ENCODE results near the gene DHRS2.

The DHRS2 gene

GRCh38 chr14:23617539-23617938, 18.6 kb upstream of the DHRS2 start:
- ATAC-seq (replicated peaks; ENCODE audit: extremely low read depth, poor library complexity, severe bottlenecking) (no peak), DNase-seq (ENCODE audit: low spot score in 2 of 2) (no peak)
- no peak overlapping the region for H3K27ac Mint-ChIP-seq (ENCODE audit: low read depth)
- H3K9me3 Mint-ChIP-seq, result no peaks in the 10 kb centered on the region
- H3K27me3 Mint-ChIP-seq, result peaks cover 32% of the 10 kb centered on the region
- no peaks in the 10 kb centered on the region for H3K4me1 Mint-ChIP-seq
- no peaks in the 10 kb centered on the region for H3K36me3 Mint-ChIP-seq (ENCODE audit: insufficient read depth)
- no peak overlapping the region for H3K4me3 Mint-ChIP-seq

GRCh38 chr14:23618415-23618988, 17.7 kb upstream of the DHRS2 start:
- no peak for DNase-seq (ENCODE audit: low spot score in 2 of 2)
- Mint-ChIP-seq H3K4me3 (no peak overlapping the region), H3K27ac (ENCODE audit: low read depth) (no peak overlapping the region), H3K36me3 (ENCODE audit: insufficient read depth) (no peaks in the 10 kb centered on the region), H3K9me3 (no peaks in the 10 kb centered on the region), H3K27me3 (peaks cover 42% of the 10 kb centered on the region), H3K4me1 (no peaks in the 10 kb centered on the region)
- ATAC-seq (replicated peaks; ENCODE audit: extremely low read depth, poor library complexity, severe bottlenecking), result no peak

- ATAC-seq (replicated peaks; ENCODE audit: extremely low read depth, poor library complexity, severe bottlenecking) (no peak), DNase-seq (ENCODE audit: low spot score in 2 of 2) (no peak)
- no peaks in the 10 kb centered on the region for H3K4me1 Mint-ChIP-seq
- H3K4me3 Mint-ChIP-seq, result no peak overlapping the region
- H3K27me3 Mint-ChIP-seq, result peaks cover 32% of the 10 kb centered on the region
- no peak overlapping the region for H3K27ac Mint-ChIP-seq (ENCODE audit: low read depth)
- no peaks in the 10 kb centered on the region for H3K9me3 Mint-ChIP-seq
- H3K36me3 Mint-ChIP-seq (ENCODE audit: insufficient read depth), result no peaks in the 10 kb centered on the region
Measured at GRCh38 chr14:23620177-23620702, 15.9 kb upstream of the DHRS2 start.

GRCh38 chr14:23621204-23621931, 14.8 kb upstream of the DHRS2 start:
- Mint-ChIP-seq H3K27me3 (peaks cover 32% of the 10 kb centered on the region), H3K4me3 (no peak overlapping the region), H3K36me3 (ENCODE audit: insufficient read depth) (no peaks in the 10 kb centered on the region), H3K4me1 (no peaks in the 10 kb centered on the region), H3K9me3 (no peaks in the 10 kb centered on the region), H3K27ac (ENCODE audit: low read depth) (no peak overlapping the region)
- no peak for DNase-seq (ENCODE audit: low spot score in 2 of 2)
- ATAC-seq (replicated peaks; ENCODE audit: extremely low read depth, poor library complexity, severe bottlenecking), result no peak

GRCh38 chr14:23621932-23622730, 14.0 kb upstream of the DHRS2 start:
- Mint-ChIP-seq H3K27ac (ENCODE audit: low read depth) (no peak overlapping the region), H3K4me1 (no peaks in the 10 kb centered on the region), H3K27me3 (peaks cover 40% of the 10 kb centered on the region), H3K9me3 (no peaks in the 10 kb centered on the region), H3K4me3 (no peak overlapping the region), H3K36me3 (ENCODE audit: insufficient read depth) (no peaks in the 10 kb centered on the region)
- ATAC-seq (replicated peaks; ENCODE audit: extremely low read depth, poor library complexity, severe bottlenecking) (no peak), DNase-seq (ENCODE audit: low spot score in 2 of 2) (no peak)

- no peak for ATAC-seq (replicated peaks; ENCODE audit: extremely low read depth, poor library complexity, severe bottlenecking)
- DNase-seq (ENCODE audit: low spot score in 2 of 2), result no peak
- H3K36me3 Mint-ChIP-seq (ENCODE audit: insufficient read depth), result no peaks in the 10 kb centered on the region
- no peaks in the 10 kb centered on the region for H3K4me1 Mint-ChIP-seq
- no peak overlapping the region for H3K27ac Mint-ChIP-seq (ENCODE audit: low read depth)
- no peaks in the 10 kb centered on the region for H3K9me3 Mint-ChIP-seq
- no peak overlapping the region for H3K4me3 Mint-ChIP-seq
- peaks cover 47% of the 10 kb centered on the region for H3K27me3 Mint-ChIP-seq
Measured at GRCh38 chr14:23622990-23623389, 13.2 kb upstream of the DHRS2 start.

- H3K27ac Mint-ChIP-seq (ENCODE audit: low read depth), result no peak overlapping the region
- no peaks in the 10 kb centered on the region for H3K9me3 Mint-ChIP-seq
- no peaks in the 10 kb centered on the region for H3K36me3 Mint-ChIP-seq (ENCODE audit: insufficient read depth)
- peaks cover 42% of the 10 kb centered on the region for H3K27me3 Mint-ChIP-seq
- DNase-seq (ENCODE audit: low spot score in 2 of 2) (no peak), ATAC-seq (replicated peaks; ENCODE audit: extremely low read depth, poor library complexity, severe bottlenecking) (no peak)
- no peaks in the 10 kb centered on the region for H3K4me1 Mint-ChIP-seq
- H3K4me3 Mint-ChIP-seq, result no peak overlapping the region
Measured at GRCh38 chr14:23623962-23624361, 12.2 kb upstream of the DHRS2 start.

GRCh38 chr14:23624830-23625404, 11.2 kb upstream of the DHRS2 start:
- Mint-ChIP-seq H3K27me3 (peaks cover 42% of the 10 kb centered on the region), H3K9me3 (no peaks in the 10 kb centered on the region), H3K4me1 (no peaks in the 10 kb centered on the region), H3K36me3 (ENCODE audit: insufficient read depth) (no peaks in the 10 kb centered on the region), H3K27ac (ENCODE audit: low read depth) (no peak overlapping the region), H3K4me3 (no peak overlapping the region)
- ATAC-seq (replicated peaks; ENCODE audit: extremely low read depth, poor library complexity, severe bottlenecking), result no peak
- DNase-seq (ENCODE audit: low spot score in 2 of 2), result no peak

GRCh38 chr14:23626946-23627345, 9.2 kb upstream of the DHRS2 start:
- peaks cover 31% of the 10 kb centered on the region for H3K27me3 Mint-ChIP-seq
- ATAC-seq (replicated peaks; ENCODE audit: extremely low read depth, poor library complexity, severe bottlenecking), result no peak
- no peak overlapping the region for H3K4me3 Mint-ChIP-seq
- no peak for DNase-seq (ENCODE audit: low spot score in 2 of 2)
- peaks cover under 1% of the 10 kb centered on the region for H3K4me1 Mint-ChIP-seq
- H3K27ac Mint-ChIP-seq (ENCODE audit: low read depth), result no peak overlapping the region
- H3K9me3 Mint-ChIP-seq, result no peaks in the 10 kb centered on the region
- H3K36me3 Mint-ChIP-seq (ENCODE audit: insufficient read depth), result no peaks in the 10 kb centered on the region

- no peak for DNase-seq (ENCODE audit: low spot score in 2 of 2)
- no peak overlapping the region for H3K4me3 Mint-ChIP-seq
- H3K36me3 Mint-ChIP-seq (ENCODE audit: insufficient read depth), result no peaks in the 10 kb centered on the region
- H3K27me3 Mint-ChIP-seq, result peaks cover 24% of the 10 kb centered on the region
- H3K9me3 Mint-ChIP-seq, result no peaks in the 10 kb centered on the region
- H3K4me1 Mint-ChIP-seq, result peaks cover 6% of the 10 kb centered on the region
- no peak overlapping the region for H3K27ac Mint-ChIP-seq (ENCODE audit: low read depth)
- ATAC-seq (replicated peaks; ENCODE audit: extremely low read depth, poor library complexity, severe bottlenecking), result no peak
Measured at GRCh38 chr14:23627961-23628360, 8.2 kb upstream of the DHRS2 start.

- Mint-ChIP-seq H3K27me3 (peaks cover 19% of the 10 kb centered on the region), H3K36me3 (ENCODE audit: insufficient read depth) (no peaks in the 10 kb centered on the region), H3K4me3 (no peak overlapping the region), H3K9me3 (no peaks in the 10 kb centered on the region), H3K27ac (ENCODE audit: low read depth) (no peak overlapping the region), H3K4me1 (peaks cover 6% of the 10 kb centered on the region)
- ATAC-seq (replicated peaks; ENCODE audit: extremely low read depth, poor library complexity, severe bottlenecking) (no peak), DNase-seq (ENCODE audit: low spot score in 2 of 2) (no peak)
Measured at GRCh38 chr14:23629204-23629603, 7.0 kb upstream of the DHRS2 start.

GRCh38 chr14:23629832-23630396, 6.2 kb upstream of the DHRS2 start:
- no peak for DNase-seq (ENCODE audit: low spot score in 2 of 2)
- Mint-ChIP-seq H3K36me3 (ENCODE audit: insufficient read depth) (no peaks in the 10 kb centered on the region), H3K4me3 (no peak overlapping the region), H3K9me3 (no peaks in the 10 kb centered on the region), H3K27me3 (peaks cover 19% of the 10 kb centered on the region), H3K4me1 (peaks cover 6% of the 10 kb centered on the region), H3K27ac (ENCODE audit: low read depth) (no peak overlapping the region)
- no peak for ATAC-seq (replicated peaks; ENCODE audit: extremely low read depth, poor library complexity, severe bottlenecking)
